IMR-90 (cell line): ENCODE data around the gene C6orf52. TPM values are rescaled to one million over a fixed set of nuclear protein-coding genes. Genes with fewer than 3 reads are reported as not detected.

Experiments used
- ATAC-seq: fragments of 200-7000 bp; cut with Tn5 transposase; 2 replicates; pipeline ENCODE4 v1.9.1; 2020; ENCODE audit warnings: low read depth, mild to moderate bottlenecking, moderate library complexity
- BruUV-seq: library from RNA; stranded (reverse); fragments of 400-500 nt; replicated peaks from 2 replicates; lab custom pipeline; 2021; lab: Mats Ljungman, UMichigan
- CTCF ChIA-PET: fragments of 300-600 bp; formaldehyde crosslinking; extraction: SDS; loops from one replicate; lab custom pipeline; 2021; ENCODE audit warnings: antibody characterized with exemption; lab: Yijun Ruan, JAX
- POLR2A ChIA-PET: fragments of 300-600 bp; sonication (Branson Sonifier 250); formaldehyde crosslinking; loops from one replicate; lab custom pipeline; 2022; ENCODE audit warnings: antibody characterized with exemption; ENCODE audit not compliant: unreplicated experiment; lab: Charles Lee
- DNase-seq: peaks from one replicate; pipeline ENCODE4 v3.0.0; 2013
- H2AFZ ChIP-seq: replicated peaks from 2 replicates; pipeline ENCODE3; 2013; ENCODE audit warnings: low read length, mild to moderate bottlenecking; ENCODE audit not compliant: poor library complexity
- H2AK5ac ChIP-seq: 2 replicates; pipeline ENCODE4 v1.6.1; 2013; ENCODE audit warnings: low read depth, low read length, inconsistent platforms
- H2AK9ac ChIP-seq: replicated peaks from 2 replicates; pipeline ENCODE3; 2013; ENCODE audit warnings: mild to moderate bottlenecking, low read depth, low read length, moderate library complexity; ENCODE audit not compliant: poor library complexity
- H2BK120ac ChIP-seq: 2 replicates; pipeline ENCODE4 v1.6.1; 2013; ENCODE audit warnings: low read depth, low read length, inconsistent platforms
- H2BK15ac ChIP-seq: 3 replicates; pipeline ENCODE4 v1.6.1; 2013; ENCODE audit warnings: low read depth, low read length, inconsistent platforms
- H2BK20ac ChIP-seq: 2 replicates; pipeline ENCODE4 v1.6.1; 2013; ENCODE audit warnings: low read depth, mild to moderate bottlenecking, inconsistent platforms, low read length, moderate library complexity
- H2BK5ac ChIP-seq: 2 replicates; pipeline ENCODE4 v1.6.1; 2013; ENCODE audit warnings: mild to moderate bottlenecking, low read depth, low read length, inconsistent platforms; ENCODE audit not compliant: poor library complexity, severe bottlenecking
- H3K14ac ChIP-seq: replicated peaks from 2 replicates; pipeline ENCODE4 v1.6.1; 2013; ENCODE audit warnings: low read depth, low read length, inconsistent platforms
- H3K18ac ChIP-seq: 2 replicates; pipeline ENCODE4 v1.6.1; 2013; ENCODE audit warnings: low read depth, low read length, control low read depth
- H3K23ac ChIP-seq: 2 replicates; pipeline ENCODE4 v1.6.1; 2013; ENCODE audit warnings: low read depth, low read length, inconsistent platforms
- H3K27ac ChIP-seq: 2 replicates; pipeline ENCODE4 v1.5.1; 2013; ENCODE audit warnings: mild to moderate bottlenecking, control low read depth, low read length; ENCODE audit not compliant: insufficient read depth
- H3K27me3 ChIP-seq: 2 replicates; pipeline ENCODE4 v1.6.1; 2013; ENCODE audit warnings: low read length; ENCODE audit not compliant: control insufficient read depth, insufficient read depth
- H3K36me3 ChIP-seq: 2 replicates; pipeline ENCODE4 v1.6.1; 2013; ENCODE audit warnings: low read length, mixed read lengths; ENCODE audit not compliant: control insufficient read depth, insufficient read depth
- H3K4ac ChIP-seq: 2 replicates; pipeline ENCODE4 v1.6.1; 2013; ENCODE audit warnings: low read depth, low read length, inconsistent platforms
- H3K4me1 ChIP-seq: 2 replicates; pipeline ENCODE4 v1.6.1; 2013; ENCODE audit warnings: low read length, mixed read lengths; ENCODE audit not compliant: control insufficient read depth, insufficient read depth
- H3K4me2 ChIP-seq: 2 replicates; pipeline ENCODE4 v1.6.1; 2013; ENCODE audit warnings: low read depth, mild to moderate bottlenecking, control low read depth, low read length, moderate library complexity
- H3K4me3 ChIP-seq: 2 replicates; pipeline ENCODE4 v1.5.1; 2013; ENCODE audit warnings: low read depth, mild to moderate bottlenecking, control low read depth, low read length, moderate library complexity; ENCODE audit not compliant: insufficient read depth
- H3K56ac ChIP-seq: 2 replicates; pipeline ENCODE4 v1.6.1; 2013; ENCODE audit warnings: low read length, inconsistent platforms; ENCODE audit not compliant: insufficient read depth; ENCODE audit errors: extremely low read depth
- H3K79me1 ChIP-seq, 2 experiments: 2 replicates each; pipeline ENCODE4 v1.6.1; 2013; ENCODE audit warnings: low read length in 2 of 2, inconsistent platforms in 1 of 2, low read depth in 1 of 2
- H3K9ac ChIP-seq: 2 replicates; pipeline ENCODE4 v1.6.1; 2013; ENCODE audit warnings: low read depth, low read length, control low read depth
- H3K9me1 ChIP-seq: 2 replicates; pipeline ENCODE4 v1.6.1; 2013; ENCODE audit warnings: low read length, inconsistent platforms; ENCODE audit not compliant: insufficient read depth
- H3K9me3 ChIP-seq: 2 replicates; pipeline ENCODE4 v1.6.1; 2013; ENCODE audit warnings: low read length; ENCODE audit not compliant: control insufficient read depth, insufficient read depth
- H4K20me1 ChIP-seq: 2 replicates; pipeline ENCODE4 v1.6.1; 2013; ENCODE audit warnings: low read length, inconsistent platforms; ENCODE audit not compliant: insufficient read depth
- H4K5ac ChIP-seq: 2 replicates; pipeline ENCODE4 v1.6.1; 2013; ENCODE audit warnings: mild to moderate bottlenecking, low read depth, low read length, control low read depth
- H4K8ac ChIP-seq, 2 experiments: 2 replicates each; pipeline ENCODE4 v1.6.1; 2013; ENCODE audit warnings: low read depth in 2 of 2, low read length in 2 of 2, control low read depth in 1 of 2, inconsistent platforms in 1 of 2
- H4K91ac ChIP-seq: 2 replicates; pipeline ENCODE4 v1.6.1; 2013; ENCODE audit warnings: low read depth, low read length, inconsistent platforms; ENCODE audit not compliant: insufficient read depth
- CEBPB ChIP-seq: IDR thresholded peaks from 2 replicates; pipeline ENCODE4 v1.6.1; 2012; ENCODE audit warnings: low read depth, low read length, improper control_type of control experiment
- CHD1 ChIP-seq: IDR thresholded peaks from 2 replicates; pipeline ENCODE4 v1.6.1; 2012; ENCODE audit warnings: low read depth, low read length, improper control_type of control experiment
- ELK1 ChIP-seq: fragments of 150-350 bp; IDR thresholded peaks from 2 replicates; pipeline ENCODE4 v1.6.1; 2016; ENCODE audit warnings: low read depth, mild to moderate bottlenecking, low read length, moderate library complexity, borderline replicate concordance
- FOS ChIP-seq: fragments of 150-350 bp; IDR thresholded peaks from 2 replicates; pipeline ENCODE4 v1.6.1; 2016; ENCODE audit warnings: low read depth, low read length
- MAFK ChIP-seq: IDR thresholded peaks from 2 replicates; pipeline ENCODE4 v1.6.1; 2012; ENCODE audit warnings: low read depth, low read length, improper control_type of control experiment
- MAZ ChIP-seq: IDR thresholded peaks from 2 replicates; pipeline ENCODE4 v1.6.1; 2012; ENCODE audit warnings: low read depth, mild to moderate bottlenecking, low read length, improper control_type of control experiment, moderate library complexity, borderline replicate concordance
- MXI1 ChIP-seq: IDR thresholded peaks from 2 replicates; pipeline ENCODE4 v1.6.1; 2012; ENCODE audit warnings: low read depth, mild to moderate bottlenecking, low read length, moderate library complexity, borderline replicate concordance
- NFE2L2 ChIP-seq: fragments of 150-350 bp; IDR thresholded peaks from 2 replicates; pipeline ENCODE4 v1.6.1; 2016; ENCODE audit warnings: low read depth, mild to moderate bottlenecking, low read length
- RCOR1 ChIP-seq: IDR thresholded peaks from 2 replicates; pipeline ENCODE4 v1.6.1; 2012; ENCODE audit warnings: mild to moderate bottlenecking, low read length, improper control_type of control experiment; ENCODE audit not compliant: insufficient replicate concordance
- RFX5 ChIP-seq: IDR thresholded peaks from 2 replicates; pipeline ENCODE4 v1.8.0; 2012; ENCODE audit warnings: low read depth, mild to moderate bottlenecking, low read length, moderate library complexity
- SMC3 ChIP-seq: fragments of 150-350 bp; IDR thresholded peaks from 2 replicates; pipeline ENCODE4 v1.6.1; 2016; ENCODE audit warnings: low read depth, mild to moderate bottlenecking, antibody characterized with exemption, low read length, moderate library complexity
- USF2 ChIP-seq: fragments of 150-350 bp; IDR thresholded peaks from 2 replicates; pipeline ENCODE4 v1.6.1; 2017; ENCODE audit warnings: mild to moderate bottlenecking, antibody characterized with exemption, low read length, low read depth
- WGBS, 2 experiments: methylation state at CpG; one replicate each; pipeline versions ENCODE4 v1.1.5 to v1.1.7; 2013; ENCODE audit warnings: missing lambda C conversion rate in 2 of 2; ENCODE audit not compliant: insufficient read length in 1 of 2; ENCODE audit errors: extremely low coverage in 2 of 2; 5-methylcytosine and 5-hydroxymethylcytosine counted together
- dilution Hi-C: fragments of 300-500 bp; cut with HindIII; formaldehyde crosslinking; loops from one replicate; pipeline ENCODE4 v1.14.3; 2018; ENCODE audit warnings: low sequenced_read_pairs; ENCODE audit not compliant: unreplicated experiment
- in situ Hi-C: fragments of 300-500 bp; cut with MboI; formaldehyde crosslinking; loops from 3 replicates; pipeline ENCODE4 v1.14.3; 2019; ENCODE audit warnings: low sequenced_read_pairs, inconsistent platforms, mixed read lengths
- intact Hi-C: fragments of 100-400 bp; cut with micrococcal nuclease; formaldehyde crosslinking; loops from 2 replicates; pipeline ENCODE4 v1.10.0; 2022
- polyA plus RNA-seq, 3 experiments: library from polyadenylated mRNA; depleted of rRNA; stranded (reverse); fragments of >200 nt; gene quantifications; 2 replicates each; pipeline ENCODE4 v1.2.3, GENCODE V29; 2012; ENCODE audit warnings: low replicate concordance in 1 of 3
- total RNA-seq: library from RNA; depleted of rRNA; stranded (reverse); fragments of >200 nt; gene quantifications from 2 replicates; pipeline ENCODE4 v1.2.3, GENCODE V29; 2012

The C6orf52 gene
- total and polyA plus RNA-seq, 2 of the 4 experiments (the other 2 are of a cell fraction) = 0.31 TPM; not detected in 1

- H3K79me1 ChIP-seq = no peaks in the 10 kb centered on the region
- no peak overlapping the region for H3K23ac ChIP-seq
- no peak overlapping the region for H3K14ac ChIP-seq
- H3K9me1 ChIP-seq = no peaks in the 10 kb centered on the region
- H3K9me3 ChIP-seq = no peaks in the 10 kb centered on the region; the same call in 1 of the 2 replicates
- DNase-seq (no peak), ATAC-seq (peak; percentile 54)
- H3K4me1 ChIP-seq = no peaks in the 10 kb centered on the region
- peak overlapping the region; percentile 39 for H3K4me3 ChIP-seq
- H4K91ac ChIP-seq = no peak overlapping the region
- no peak overlapping the region for H2BK20ac ChIP-seq
- H3K4me2 ChIP-seq = no peak overlapping the region; the same call in 1 of the 2 replicates
- H4K5ac ChIP-seq = no peak overlapping the region; the same call in 1 of the 2 replicates
- ChIA-PET CTCF (no interaction called here), POLR2A (no interaction called here)
- dilution Hi-C loops (no loop called here), intact Hi-C loops (no loop called here), in situ Hi-C loops (no loop called here)
- no peak overlapping the region for H3K4ac ChIP-seq
- peak overlapping the region; percentile 51 for H2AFZ ChIP-seq
- 50% methylated on average over 4 of the region's 48 CpGs; no CpG with 5 or more reads in 1 of the 2 experiments for WGBS, 2 experiments
- H3K56ac ChIP-seq = no peak overlapping the region
- no peak overlapping the region for H2BK15ac ChIP-seq
- H3K36me3 ChIP-seq = no peaks in the 10 kb centered on the region
- TF ChIP-seq MAFK (no peak), ELK1 (no peak), MAZ (no peak), SMC3 (no peak), RCOR1 (no peak), CEBPB (no peak), FOS (no peak), USF2 (no peak), CHD1 (no peak), MXI1 (no peak), NFE2L2 (no peak), RFX5 (no peak)
- no peak overlapping the region for H3K18ac ChIP-seq
- no peak overlapping the region for H2BK5ac ChIP-seq
- H4K20me1 ChIP-seq = no peaks in the 10 kb centered on the region
- H2AK9ac ChIP-seq = no peak overlapping the region
- no peak overlapping the region for H4K8ac ChIP-seq
- no peaks in the 10 kb centered on the region; the same call in 1 of the 2 replicates for H3K27me3 ChIP-seq
- H3K27ac ChIP-seq = no peak overlapping the region
- no peak overlapping the region for H2AK5ac ChIP-seq
- no TSS peak for BruUV-seq
- H2BK120ac ChIP-seq = no peak overlapping the region
- peak overlapping the region; percentile 12; the same call in 1 of the 2 replicates for H3K9ac ChIP-seq
Measured at GRCh38 chr6:10659699-10660348, 34.6 kb downstream of the C6orf52 start.
